ENCODE data around the gene LYSMD3. TPM values are rescaled to one million over a fixed set of nuclear protein-coding genes. Genes with fewer than 3 reads are reported as not detected.

Gene LYSMD3
- total RNA-seq, 1 donor: 5.9 TPM

GRCh38 chr5:90549223-90549622 lies 19.8 kb upstream of the LYSMD3 start:
- DNase-seq (ENCODE audit: low read depth in 2 of 3, low spot score in 2 of 3): no peak

DNA sequence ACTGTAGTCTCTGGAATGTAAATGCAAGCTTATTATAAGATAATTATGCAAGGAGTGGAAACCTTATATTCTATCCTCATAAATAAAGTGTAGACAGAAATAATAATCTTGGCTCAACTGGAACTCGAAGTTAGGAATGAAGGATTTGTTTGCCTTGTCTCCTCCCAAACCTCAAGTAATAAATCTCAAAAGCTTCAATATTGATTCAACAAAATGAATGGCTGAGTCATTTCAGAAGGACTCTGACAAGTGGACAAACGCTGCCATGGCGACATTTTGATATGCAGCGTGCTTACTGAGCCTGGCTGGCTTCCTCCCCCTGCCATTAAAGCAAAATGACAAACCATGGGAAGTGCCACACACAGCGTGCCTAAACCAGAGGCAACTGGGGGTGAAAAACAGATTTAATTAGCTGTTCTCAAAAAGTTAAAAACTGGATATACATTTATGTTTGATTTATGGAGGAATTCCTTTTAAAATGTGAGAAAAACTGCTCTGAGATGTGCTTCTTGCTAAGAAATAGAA lies 18.7 kb upstream of the LYSMD3 start:
- DNase-seq (ENCODE audit: low read depth in 2 of 3, low spot score in 2 of 3): no peak

DNA sequence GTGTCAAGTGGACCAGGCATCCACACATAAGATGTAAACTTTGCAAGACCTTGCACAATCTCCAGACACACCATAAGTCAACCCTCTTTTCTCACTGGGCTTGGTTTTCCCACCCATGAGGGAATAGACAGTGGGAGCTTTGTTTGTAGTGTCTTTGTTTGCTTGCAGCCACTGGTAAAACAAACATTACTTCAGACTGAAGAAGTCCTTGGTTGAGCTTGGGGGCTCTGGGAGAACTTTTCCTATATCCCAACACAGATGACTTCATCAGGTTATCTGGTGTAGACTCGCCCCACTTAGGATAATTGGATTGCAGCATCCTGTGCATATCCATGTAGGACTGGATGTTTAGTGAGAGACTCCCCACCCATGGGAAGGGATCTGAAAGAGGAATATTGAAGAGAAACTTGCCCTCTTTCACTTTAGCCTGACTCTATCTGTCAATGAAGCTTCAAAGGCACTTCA lies 17.7 kb upstream of the LYSMD3 start:
- DNase-seq (ENCODE audit: low read depth in 2 of 3, low spot score in 2 of 3): no peak

GRCh38 chr5:90546216-90546837 lies 16.9 kb upstream of the LYSMD3 start:
- DNase-seq (ENCODE audit: low read depth in 2 of 3, low spot score in 2 of 3): no peak

GRCh38 chr5:90545511-90545910 lies 16.1 kb upstream of the LYSMD3 start:
- no peak for DNase-seq (ENCODE audit: low read depth in 2 of 3, low spot score in 2 of 3)

DNA sequence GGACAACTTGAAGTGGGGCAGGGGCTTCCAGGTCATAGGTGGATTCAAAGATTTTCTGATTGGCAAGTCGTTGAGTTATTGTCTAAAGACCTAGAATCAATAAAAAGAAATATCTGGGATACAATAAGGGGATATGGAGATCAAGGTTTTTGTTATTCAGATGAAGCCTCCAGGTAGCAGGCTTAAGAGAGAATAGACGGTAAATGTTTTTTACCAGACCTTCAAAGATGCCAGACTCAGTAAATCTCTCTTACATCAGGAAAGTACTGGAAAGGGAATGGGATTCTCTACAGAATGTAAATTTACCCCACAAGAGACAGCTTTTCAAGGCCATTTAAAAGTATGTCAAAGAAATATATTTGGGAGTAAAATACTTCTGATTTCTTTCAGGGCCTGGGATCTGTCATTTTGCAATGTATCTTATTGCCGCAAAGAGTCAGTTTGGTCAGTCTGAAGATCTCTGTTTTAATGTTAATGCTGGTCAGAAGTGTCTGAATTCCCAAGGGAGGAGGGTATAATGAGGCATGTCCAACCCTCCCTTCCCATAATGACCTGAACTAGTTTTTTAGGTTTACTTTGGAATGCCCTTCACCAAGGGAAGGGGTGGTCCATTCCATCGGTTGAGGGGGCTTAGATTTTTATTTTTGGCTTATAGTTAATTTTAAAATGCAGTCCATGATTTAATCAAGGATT lies 13.6 kb upstream of the LYSMD3 start:
- no peak for DNase-seq (ENCODE audit: low read depth in 2 of 3, low spot score in 2 of 3)

- no peak for DNase-seq (ENCODE audit: low read depth in 2 of 3, low spot score in 2 of 3)
These were observed 5.5 kb upstream of the LYSMD3 start for GRCh38 chr5:90534922-90535321.

DNA sequence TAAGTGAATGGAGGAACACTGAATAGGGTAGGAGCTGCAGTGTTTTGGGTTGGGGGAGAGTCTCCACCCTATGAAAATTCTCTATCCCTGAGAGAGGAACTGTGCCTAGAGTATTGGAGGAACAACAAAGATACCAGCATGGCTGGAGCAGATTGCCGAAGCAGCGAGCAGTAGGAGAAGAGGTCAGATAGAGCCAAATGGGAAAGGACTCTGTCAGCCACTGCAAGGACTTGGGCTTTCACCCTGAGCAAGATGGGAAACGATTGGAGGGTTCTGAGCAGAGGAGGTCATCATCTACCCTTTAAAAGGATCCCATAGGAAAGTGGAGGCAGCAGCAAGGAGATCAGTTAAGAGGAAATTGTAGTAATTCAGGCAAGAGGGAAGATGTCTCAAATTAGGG lies 4.4 kb upstream of the LYSMD3 start:
- DNase-seq (ENCODE audit: low read depth in 2 of 3, low spot score in 2 of 3): no peak

- no peak for DNase-seq (ENCODE audit: low read depth in 2 of 3, low spot score in 2 of 3)
These were observed 1.5 kb upstream of the LYSMD3 start for GRCh38 chr5:90530736-90531487.

- DNase-seq (ENCODE audit: low read depth in 2 of 3, low spot score in 2 of 3): peak; percentile 6 to 84 (median 80)
These were observed 724 bp upstream of the LYSMD3 start for GRCh38 chr5:90529939-90530677.

GRCh38 chr5:90528601-90529193 lies 687 bp downstream of the LYSMD3 start:
- DNase-seq (ENCODE audit: low read depth in 2 of 3, low spot score in 2 of 3): peak in 1 of 3 donors; percentile 56

DNA sequence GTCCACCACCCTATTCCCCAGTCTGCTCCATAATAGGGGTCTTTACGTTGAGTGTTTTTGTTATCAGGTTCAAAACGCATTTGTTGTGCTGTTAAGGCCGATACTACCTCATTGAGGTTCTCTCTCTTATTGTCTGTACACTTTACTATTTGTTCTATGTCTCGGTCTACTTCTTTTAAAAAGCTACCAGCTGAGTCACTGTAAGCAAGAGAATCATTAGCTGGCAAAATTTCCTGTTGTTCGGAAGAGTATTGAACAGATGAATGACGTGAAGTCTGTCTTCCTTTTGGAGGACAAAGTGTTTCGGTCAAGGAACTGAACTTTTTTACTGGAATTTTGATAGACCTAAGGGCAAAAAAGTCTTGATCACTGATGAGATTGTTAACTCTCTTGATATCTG lies 10.3 kb downstream of the LYSMD3 start:
- DNase-seq (ENCODE audit: low read depth in 2 of 3, low spot score in 2 of 3): no peak

- DNase-seq (ENCODE audit: low read depth in 2 of 3, low spot score in 2 of 3): no peak
These were observed 10.7 kb downstream of the LYSMD3 start for GRCh38 chr5:90518661-90519060.

DNA sequence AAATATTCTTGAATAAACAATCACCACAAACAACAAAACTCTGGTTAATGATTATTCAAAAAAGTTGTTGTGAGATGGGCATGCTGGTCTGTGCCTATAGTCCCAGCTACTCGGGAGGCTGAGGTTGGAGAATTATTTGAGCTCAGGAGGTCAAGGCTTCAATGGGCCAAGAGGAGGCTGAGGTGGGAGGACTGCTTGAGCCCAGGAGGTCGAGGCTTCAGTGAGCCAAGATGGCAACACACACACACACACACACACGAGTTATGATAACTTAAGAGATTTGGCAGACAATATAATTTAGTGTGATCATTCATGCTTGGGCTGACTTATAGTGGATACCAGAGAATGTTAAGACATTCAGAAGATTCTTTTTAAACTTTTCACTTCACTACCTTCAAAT lies 14.9 kb downstream of the LYSMD3 start:
- no peak for DNase-seq (ENCODE audit: low read depth in 2 of 3, low spot score in 2 of 3)

DNA sequence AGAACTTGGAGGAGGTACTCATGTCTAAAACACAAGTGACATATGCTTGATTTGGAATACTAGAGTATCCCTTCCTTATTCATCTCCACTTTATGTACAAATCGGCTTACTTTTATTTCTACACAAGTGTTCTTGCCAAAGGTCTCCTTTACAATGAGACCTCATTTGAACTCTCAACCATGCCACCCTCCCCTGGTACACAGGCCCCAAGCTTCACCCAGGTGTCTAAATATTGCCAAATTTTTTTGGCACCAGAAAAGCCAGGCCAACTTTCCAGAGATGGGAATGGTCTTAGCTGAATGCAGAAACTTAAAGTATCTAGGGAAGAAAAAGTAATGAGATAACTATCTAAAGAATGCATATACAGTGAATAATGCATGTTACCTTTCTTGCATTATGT lies 18.9 kb downstream of the LYSMD3 start:
- DNase-seq (ENCODE audit: low read depth in 2 of 3, low spot score in 2 of 3): no peak

- no peak for DNase-seq (ENCODE audit: low read depth in 2 of 3, low spot score in 2 of 3)
These were observed 23.2 kb downstream of the LYSMD3 start for GRCh38 chr5:90506221-90506620.

DNA sequence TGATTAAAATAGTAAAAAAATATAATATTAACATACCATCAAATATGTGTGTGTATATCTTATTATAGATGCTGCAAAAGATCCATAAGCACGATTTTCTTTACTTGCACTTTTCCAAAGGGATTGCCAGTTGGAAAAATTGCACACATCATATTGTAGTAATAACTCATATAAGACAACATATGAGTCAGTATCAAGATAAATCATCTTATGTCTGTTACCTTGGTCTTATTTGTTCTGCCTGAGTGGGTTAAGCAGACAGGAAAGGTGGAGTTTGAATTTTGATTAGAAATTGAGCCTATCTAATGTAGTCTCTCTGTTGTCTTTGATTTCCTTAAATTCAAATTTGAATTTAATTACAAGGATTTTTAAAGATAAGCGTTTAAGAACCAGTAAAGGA lies 24.6 kb downstream of the LYSMD3 start:
- DNase-seq (ENCODE audit: low read depth in 2 of 3, low spot score in 2 of 3): no peak

DNA sequence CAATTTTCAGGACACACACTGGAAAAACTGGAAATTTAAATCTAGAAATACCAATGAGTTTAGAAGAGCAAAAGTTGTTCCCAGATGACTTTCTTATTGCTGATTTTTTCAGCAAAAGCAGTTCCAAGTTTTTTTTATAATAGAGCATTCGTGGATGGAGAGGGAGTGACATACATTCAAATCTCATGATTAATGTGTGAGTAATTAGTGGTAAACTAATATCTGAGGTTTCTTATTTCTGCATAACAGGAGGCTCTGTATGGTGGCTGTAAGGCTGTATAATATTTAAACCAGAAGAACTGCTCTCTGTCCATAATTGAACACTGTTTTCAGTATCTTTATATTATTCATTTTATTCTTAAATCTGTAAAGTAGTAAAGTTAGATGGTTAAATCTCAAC lies 25.8 kb downstream of the LYSMD3 start:
- DNase-seq (ENCODE audit: low read depth in 2 of 3, low spot score in 2 of 3): no peak

DNA sequence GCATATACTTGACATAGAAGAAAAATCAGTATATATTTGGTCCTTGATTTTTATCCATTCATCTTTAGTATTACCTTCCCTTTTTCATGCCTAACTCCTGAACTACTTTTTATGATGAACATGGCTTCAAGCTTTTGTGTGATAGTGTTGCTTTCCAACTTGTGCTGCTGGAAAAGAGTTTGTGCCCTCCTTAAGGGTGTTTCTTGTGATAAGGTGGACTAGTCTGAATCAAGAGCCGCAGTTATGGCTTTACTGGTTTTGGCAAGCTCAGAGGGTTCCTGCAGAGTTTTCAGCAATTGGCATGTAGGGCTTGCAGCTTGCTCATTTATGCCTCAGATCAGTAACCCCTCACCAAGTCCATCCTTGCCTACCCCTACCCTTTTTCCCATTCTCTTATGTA lies 34.2 kb downstream of the LYSMD3 start:
- DNase-seq (ENCODE audit: low read depth in 2 of 3, low spot score in 2 of 3): no peak

DNA sequence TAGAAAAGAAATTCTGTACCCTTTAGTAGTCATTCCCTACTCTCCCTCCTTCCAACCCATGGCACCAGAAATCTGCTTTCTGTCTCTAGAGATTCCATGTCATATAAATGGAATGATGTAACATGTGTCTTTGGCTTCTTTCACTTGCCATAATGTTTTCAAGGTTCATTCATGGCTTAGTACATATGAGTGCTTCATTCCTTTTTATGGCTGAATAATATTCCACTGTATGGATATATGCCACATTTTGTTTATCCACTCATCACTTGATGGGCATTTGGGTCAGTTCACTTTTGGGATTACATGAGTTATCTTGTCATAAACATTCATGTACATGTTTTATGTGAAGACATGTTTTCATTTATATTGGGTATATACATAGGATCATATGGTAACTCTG lies 35.3 kb downstream of the LYSMD3 start:
- no peak for DNase-seq (ENCODE audit: low read depth in 2 of 3, low spot score in 2 of 3)

DNA sequence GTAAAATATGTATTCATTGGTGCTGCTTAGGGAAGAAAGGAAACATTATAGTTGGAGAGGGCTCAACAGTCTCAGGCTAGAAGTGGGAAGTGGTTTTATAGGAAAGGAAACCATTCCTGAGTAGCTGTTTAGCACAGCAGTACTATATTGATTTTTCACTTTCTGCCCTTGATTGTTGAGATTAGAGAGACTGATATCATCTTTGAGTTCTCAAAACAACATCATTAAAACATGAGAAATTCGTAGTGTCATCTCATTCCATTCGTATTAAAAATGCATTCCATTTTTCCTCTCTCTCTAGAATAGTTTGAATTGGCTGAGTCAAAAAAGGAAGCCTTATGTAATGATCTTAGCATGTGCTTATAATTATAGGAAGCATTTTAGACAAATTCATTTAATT lies 40.6 kb downstream of the LYSMD3 start:
- no peak for DNase-seq (ENCODE audit: low read depth in 2 of 3, low spot score in 2 of 3)
